PC-3 (cell line): ENCODE results near the gene ADAMTS15.

ENCODE experiments used
- CTCF ChIP-seq: fragments of 300-600 bp; sonication (generic); conservative IDR thresholded peaks from 2 replicates; pipeline ENCODE4 v1.5.1; 2017; ENCODE audit warnings: antibody characterized with exemption, low read depth, mild to moderate bottlenecking, low read length
- EZH2 ChIP-seq: fragments of 300-600 bp; sonication (generic); IDR thresholded peaks from one replicate; pipeline ENCODE4 v1.6.1; 2017; ENCODE audit warnings: antibody characterized with exemption, mild to moderate bottlenecking, low read length; ENCODE audit not compliant: unreplicated experiment

GRCh38 chr11:130439160-130439519 lies 9.3 kb upstream of the ADAMTS15 start:
- TF ChIP-seq EZH2 (no peak), CTCF (no peak)
